GM19043 (cell line): ENCODE data around the gene ABL1.

Source experiments
- ATAC-seq: cut with Tn5 transposase; IDR thresholded peaks from one replicate; pipeline ENCODE4 v1.9.1; 2021; ENCODE audit warnings: low read depth; ENCODE audit not compliant: unreplicated experiment

The ABL1 gene

GRCh38 chr9:130913599-130914416, 78.8 kb downstream of the ABL1 start:
- no peak for ATAC-seq

GRCh38 chr9:130914417-130915095, 79.5 kb downstream of the ABL1 start:
- ATAC-seq = no peak

GRCh38 chr9:130915096-130915447, 80.0 kb downstream of the ABL1 start:
- ATAC-seq = no peak

GRCh38 chr9:130917168-130917960, 82.3 kb downstream of the ABL1 start:
- ATAC-seq = no peak

GRCh38 chr9:130918101-130918825, 83.2 kb downstream of the ABL1 start:
- ATAC-seq = no peak

- ATAC-seq = no peak
Measured at GRCh38 chr9:130918826-130919558, 83.9 kb downstream of the ABL1 start.

- no peak for ATAC-seq
Measured at GRCh38 chr9:130919559-130920145, 84.6 kb downstream of the ABL1 start.

- ATAC-seq = no peak
Measured at GRCh38 chr9:130920233-130920632, 85.2 kb downstream of the ABL1 start.

- no peak for ATAC-seq
Measured at GRCh38 chr9:130920762-130921299, 85.8 kb downstream of the ABL1 start.

- ATAC-seq = no peak
Measured at GRCh38 chr9:130921300-130921988, 86.4 kb downstream of the ABL1 start.

- ATAC-seq = no peak
Measured at GRCh38 chr9:130921989-130922892, 87.2 kb downstream of the ABL1 start.

- no peak for ATAC-seq
Measured at GRCh38 chr9:130922893-130923610, 88.0 kb downstream of the ABL1 start.

- ATAC-seq = no peak
Measured at GRCh38 chr9:130923611-130924447, 88.8 kb downstream of the ABL1 start.

GRCh38 chr9:130924448-130924788, 89.4 kb downstream of the ABL1 start:
- ATAC-seq = no peak

GRCh38 chr9:130925050-130925678, 90.1 kb downstream of the ABL1 start:
- no peak for ATAC-seq

GRCh38 chr9:130927338-130927737, 92.3 kb downstream of the ABL1 start:
- no peak for ATAC-seq
